ENCODE results near the gene TCAP.

DNA sequence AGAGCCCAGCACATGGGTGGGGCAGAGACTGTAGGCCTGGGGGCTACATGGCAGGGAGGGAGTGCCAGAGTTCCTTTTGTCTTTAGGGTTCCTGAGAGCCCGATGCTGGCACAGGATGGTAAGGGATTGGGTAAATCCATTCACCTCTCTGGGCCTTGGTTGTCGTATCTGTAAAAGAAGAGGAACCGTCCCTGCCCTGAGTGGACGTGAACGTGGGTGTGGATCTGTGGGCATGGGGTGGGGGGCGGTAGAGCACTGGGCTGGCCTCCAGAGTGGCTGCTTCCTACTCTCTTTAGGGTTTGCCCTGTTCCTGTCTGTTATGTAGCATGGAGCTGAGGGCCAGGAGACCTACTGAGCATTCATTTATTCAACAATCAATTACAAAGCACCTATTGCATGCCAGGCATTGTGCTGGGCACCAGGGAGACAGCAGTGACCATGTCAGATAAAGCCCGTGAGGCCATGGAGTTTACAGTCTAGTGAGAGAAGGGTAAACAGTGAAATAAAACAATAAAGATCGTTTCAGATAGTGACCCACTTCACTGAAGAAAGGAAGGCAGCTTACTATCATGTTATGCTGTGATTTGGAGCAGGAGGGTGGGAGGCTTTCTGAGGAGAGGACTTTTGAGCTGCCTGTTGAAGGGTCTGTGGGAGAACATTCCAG is 13.1 kb upstream of the TCAP start:
- TF ChIP-seq CTCF (IDR thresholded peaks at IDR 0.05) (no peak), POLR2AphosphoS5 (IDR thresholded peaks at IDR 0.05) (no peak)

Data from gastroesophageal sphincter (tissue), 3 donors.